Activated B cell treated with CpG ODN at 0.5 μM for 24 hours (primary cell): ENCODE results near the gene SPOCK1. TPM values are rescaled to one million over a fixed set of nuclear protein-coding genes. Genes with fewer than 3 reads are reported as not detected.

Experiments used
- ATAC-seq: fragments of 200-7000 bp; cut with Tn5 transposase; one replicate; pipeline ENCODE4 v1.10.0; 2021; ENCODE audit warnings: low read depth, mild to moderate bottlenecking, moderate library complexity
- CTCF ChIA-PET: fragments of 350-600 bp; sonication (Branson Sonifier 250); formaldehyde crosslinking; loops from one replicate; lab custom pipeline; 2021; ENCODE audit warnings: antibody characterized with exemption; lab: Charles Lee
- POLR2A ChIA-PET: fragments of 350-600 bp; sonication (Branson Sonifier 250); formaldehyde crosslinking; loops from one replicate; lab custom pipeline; 2021; ENCODE audit warnings: antibody characterized with exemption; lab: Charles Lee
- DNase-seq: peaks from one replicate; pipeline ENCODE4 v3.0.0; 2022
- H3K27ac Mint-ChIP-seq: one replicate; pipeline ENCODE4 v1.8.0; 2020; ENCODE audit warnings: mixed read lengths
- H3K27me3 Mint-ChIP-seq: one replicate; pipeline ENCODE4 v1.8.0; 2021; ENCODE audit warnings: mixed read lengths
- H3K36me3 Mint-ChIP-seq: one replicate; pipeline ENCODE4 v1.8.0; 2021; ENCODE audit warnings: low read depth, mixed read lengths
- H3K4me1 Mint-ChIP-seq: one replicate; pipeline ENCODE4 v1.8.0; 2021; ENCODE audit warnings: mixed read lengths
- H3K4me3 Mint-ChIP-seq: one replicate; pipeline ENCODE4 v1.8.0; 2020; ENCODE audit warnings: mild to moderate bottlenecking, mixed read lengths
- H3K9me3 Mint-ChIP-seq: one replicate; pipeline ENCODE4 v1.8.0; 2020; ENCODE audit warnings: mixed read lengths
- intact Hi-C: fragments of 100-400 bp; cut with micrococcal nuclease; formaldehyde crosslinking; loops from one replicate; pipeline ENCODE4 v1.15.1; 2024
- total RNA-seq: library from RNA; stranded (reverse); gene quantifications from 2 replicates; pipeline ENCODE4 v1.2.3, GENCODE V29; 2022
- TF ChIP-seq, protein P1 (sequence below): fragments of 200-600 bp; IDR thresholded peaks from one replicate; pipeline ENCODE4 v1.8.0; 2022; ENCODE audit warnings: antibody characterized with exemption, mild to moderate bottlenecking

The SPOCK1 gene
- total RNA-seq, 1 donor from 2014 or later = not detected

- intact Hi-C loops = no loop called here
- ChIA-PET CTCF (no interaction called here), POLR2A (no interaction called here)
- ATAC-seq = no peak
- no peak for DNase-seq
- Mint-ChIP-seq H3K4me3 (no peak overlapping the region), H3K27ac (no peak overlapping the region), H3K9me3 (no peaks in the 10 kb centered on the region), H3K36me3 (no peaks in the 10 kb centered on the region), H3K4me1 (no peaks in the 10 kb centered on the region), H3K27me3 (peaks cover 12% of the 10 kb centered on the region)
- TF ChIP-seq, protein P1, sequence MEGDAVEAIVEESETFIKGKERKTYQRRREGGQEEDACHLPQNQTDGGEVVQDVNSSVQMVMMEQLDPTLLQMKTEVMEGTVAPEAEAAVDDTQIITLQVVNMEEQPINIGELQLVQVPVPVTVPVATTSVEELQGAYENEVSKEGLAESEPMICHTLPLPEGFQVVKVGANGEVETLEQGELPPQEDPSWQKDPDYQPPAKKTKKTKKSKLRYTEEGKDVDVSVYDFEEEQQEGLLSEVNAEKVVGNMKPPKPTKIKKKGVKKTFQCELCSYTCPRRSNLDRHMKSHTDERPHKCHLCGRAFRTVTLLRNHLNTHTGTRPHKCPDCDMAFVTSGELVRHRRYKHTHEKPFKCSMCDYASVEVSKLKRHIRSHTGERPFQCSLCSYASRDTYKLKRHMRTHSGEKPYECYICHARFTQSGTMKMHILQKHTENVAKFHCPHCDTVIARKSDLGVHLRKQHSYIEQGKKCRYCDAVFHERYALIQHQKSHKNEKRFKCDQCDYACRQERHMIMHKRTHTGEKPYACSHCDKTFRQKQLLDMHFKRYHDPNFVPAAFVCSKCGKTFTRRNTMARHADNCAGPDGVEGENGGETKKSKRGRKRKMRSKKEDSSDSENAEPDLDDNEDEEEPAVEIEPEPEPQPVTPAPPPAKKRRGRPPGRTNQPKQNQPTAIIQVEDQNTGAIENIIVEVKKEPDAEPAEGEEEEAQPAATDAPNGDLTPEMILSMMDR = no peak
Measured at GRCh38 chr5:137316346-137316736, 182.8 kb downstream of the SPOCK1 start.

- Mint-ChIP-seq H3K27ac (no peak overlapping the region), H3K36me3 (no peaks in the 10 kb centered on the region), H3K27me3 (peaks cover 7% of the 10 kb centered on the region), H3K4me3 (no peak overlapping the region), H3K4me1 (no peaks in the 10 kb centered on the region), H3K9me3 (no peaks in the 10 kb centered on the region)
- no peak for ATAC-seq
- no peak for DNase-seq
- intact Hi-C loops = no loop called here
- TF ChIP-seq, protein P1 = no peak
- ChIA-PET POLR2A (no interaction called here), CTCF (no interaction called here)
Measured at GRCh38 chr5:137315534-137316345, 183.4 kb downstream of the SPOCK1 start.

- no peaks in the 10 kb centered on the region for H3K4me1 Mint-ChIP-seq
Measured at GRCh38 chr5:137315109-137315508, 184.0 kb downstream of the SPOCK1 start.

DNA sequence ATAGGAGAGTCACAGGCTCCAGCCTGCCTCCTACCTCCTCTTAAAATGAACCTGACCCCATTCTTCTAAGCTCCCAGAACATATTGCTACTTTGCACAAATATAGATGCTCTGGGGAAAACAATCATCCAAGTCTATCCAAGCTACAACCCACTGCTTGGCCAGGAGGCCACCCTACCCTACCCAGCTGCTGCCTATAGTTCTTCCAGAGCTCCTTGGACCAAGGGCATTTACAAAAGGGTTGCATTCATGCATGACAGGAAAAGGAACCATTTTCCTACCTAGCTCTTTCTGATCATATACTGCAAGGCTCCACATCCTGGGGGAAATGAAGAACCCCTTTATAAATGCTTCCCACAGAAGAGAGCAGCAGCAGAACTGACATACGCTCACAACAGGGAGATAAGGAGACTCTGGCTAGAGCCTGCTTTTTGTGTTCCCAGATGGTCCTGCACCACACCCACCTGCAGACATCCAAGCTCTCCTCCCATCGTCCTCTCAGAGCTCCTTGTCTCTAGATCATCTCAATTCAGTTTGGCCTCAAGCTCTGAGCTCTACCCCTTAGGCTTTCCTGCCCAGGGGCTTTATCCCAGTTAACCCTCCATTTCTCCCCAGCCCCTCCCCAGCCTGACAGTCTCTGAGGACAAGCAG, 185.5 kb downstream of the SPOCK1 start:
- Mint-ChIP-seq H3K9me3 (no peaks in the 10 kb centered on the region), H3K27me3 (peaks cover 7% of the 10 kb centered on the region), H3K4me3 (no peak overlapping the region), H3K36me3 (no peaks in the 10 kb centered on the region), H3K27ac (no peak overlapping the region), H3K4me1 (no peaks in the 10 kb centered on the region)
- ChIA-PET POLR2A (no interaction called here), CTCF (no interaction called here)
- TF ChIP-seq, protein P1 = no peak
- DNase-seq = no peak
- ATAC-seq = no peak
- intact Hi-C loops = no loop called here

More at GRCh38 chr5:137315109-137315508, 184.0 kb downstream of the SPOCK1 start:
- no peak overlapping the region for H3K27ac Mint-ChIP-seq
- TF ChIP-seq, protein P1 = no peak
- H3K9me3 Mint-ChIP-seq = no peaks in the 10 kb centered on the region
- peaks cover 7% of the 10 kb centered on the region for H3K27me3 Mint-ChIP-seq
- ChIA-PET POLR2A (no interaction called here), CTCF (no interaction called here)
- no peak overlapping the region for H3K4me3 Mint-ChIP-seq
- ATAC-seq = no peak
- no peaks in the 10 kb centered on the region for H3K36me3 Mint-ChIP-seq
- intact Hi-C loops = no loop called here
- DNase-seq = no peak

DNA sequence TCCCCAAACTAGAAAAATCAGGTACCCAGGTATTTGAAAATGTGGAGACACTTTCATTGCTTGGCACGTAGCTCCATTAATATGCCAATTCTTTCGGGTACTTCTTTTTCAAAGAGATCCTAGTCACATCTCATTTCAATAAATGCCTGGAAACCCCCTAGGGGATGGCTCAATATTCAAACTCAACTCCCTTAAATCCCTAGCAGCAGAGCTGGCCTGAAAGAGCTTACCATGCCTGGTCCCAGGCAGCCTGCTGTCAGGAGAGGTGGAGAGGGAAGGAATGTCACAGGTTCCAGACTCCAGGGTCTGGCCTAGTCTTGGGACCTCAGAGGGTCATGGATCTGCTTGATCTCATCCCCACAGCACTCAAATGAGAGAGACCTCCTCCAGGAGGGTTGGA, 187.1 kb downstream of the SPOCK1 start:
- ChIA-PET POLR2A (no interaction called here), CTCF (no interaction called here)
- Mint-ChIP-seq H3K27me3 (peaks cover 3% of the 10 kb centered on the region), H3K9me3 (no peaks in the 10 kb centered on the region), H3K36me3 (no peaks in the 10 kb centered on the region), H3K4me3 (no peak overlapping the region), H3K27ac (no peak overlapping the region), H3K4me1 (no peaks in the 10 kb centered on the region)
- intact Hi-C loops = no loop called here
- TF ChIP-seq, protein P1 = no peak
- DNase-seq = no peak
- no peak for ATAC-seq
